Kidney (tissue), 14 donors: Measurements from ENCODE around the gene EPHB1. TPM values are rescaled to one million over a fixed set of nuclear protein-coding genes. Genes with fewer than 3 reads are reported as not detected.
"Not testable (repeated sequence)": the region's sequence is repeated elsewhere in the genome, so short reads cannot be mapped to it uniquely, and the experiment has no call there.

Experiments
- DNase-seq, 5 donors: peaks; one replicate each; pipeline ENCODE4 v3.0.0-alpha.2; 2013 to 2020
- FAIRE-seq: peaks from 2 replicates; lab custom pipeline; 2012; peaks lifted over from hg19 to GRCh38; lab: Jason Lieb, UNC
- H3K27ac ChIP-seq, 2 donors: one replicate each; pipeline ENCODE4 v1.7.0; 2013; ENCODE audit warnings: low read depth in 2 of 2, low read length in 2 of 2, inconsistent platforms in 1 of 2
- H3K27me3 ChIP-seq: one replicate; pipeline ENCODE4 v1.7.1; 2013; ENCODE audit warnings: low read length, inconsistent platforms; ENCODE audit not compliant: control insufficient read depth, insufficient read depth
- H3K36me3 ChIP-seq, 3 donors: one replicate each; pipeline versions ENCODE4 v1.7.0 to v1.7.1; 2013; ENCODE audit warnings: low read length in 3 of 3, control low read depth in 1 of 3, inconsistent platforms in 1 of 3; ENCODE audit not compliant: insufficient read depth in 3 of 3, control insufficient read depth in 2 of 3
- H3K4me1 ChIP-seq, 3 donors: one replicate each; pipeline versions ENCODE4 v1.7.0 to v1.7.1; 2013; ENCODE audit warnings: low read length in 3 of 3, inconsistent platforms in 1 of 3, low read depth in 1 of 3; ENCODE audit not compliant: control insufficient read depth in 2 of 3, insufficient read depth in 2 of 3
- H3K4me3 ChIP-seq, 3 donors: one replicate each; pipeline versions ENCODE4 v1.7.0 to v1.8.1; 2013; ENCODE audit warnings: low read length in 3 of 3, control low read depth in 1 of 3, inconsistent platforms in 1 of 3
- H3K9ac ChIP-seq, 3 donors: one replicate each; pipeline versions ENCODE4 v1.7.0 to v1.7.1; 2013; ENCODE audit warnings: low read length in 3 of 3, control low read depth in 1 of 3, inconsistent platforms in 1 of 3
- H3K9me3 ChIP-seq, 3 donors: one replicate each; pipeline versions ENCODE4 v1.7.0 to v1.7.1; 2013; ENCODE audit warnings: low read length in 3 of 3, control low read depth in 1 of 3, inconsistent platforms in 1 of 3; ENCODE audit not compliant: control insufficient read depth in 2 of 3, insufficient read depth in 1 of 3
- intact Hi-C: fragments of 100-400 bp; cut with DNase I; formaldehyde crosslinking; loops from one replicate; pipeline ENCODE4 v1.11.1; 2022
- polyA plus RNA-seq: library from polyadenylated mRNA; stranded (reverse); fragments of 350-450 nt; fragmentation: Illumina TruSeq; extraction: RNeasy Lipid Tissue Mini Kit (QIAGEN cat#74804); gene quantifications from one replicate; pipeline ENCODE4 v1.2.3, GENCODE V29; 2014; ENCODE audit warnings: low read depth, low replicate concordance; ENCODE audit not compliant: insufficient read depth
- total RNA-seq: library from RNA; stranded (reverse); fragmentation: NEBNext Ultra II Directional; extraction: Animal tissue kit (Norgen Biotek cat#: 25700); gene quantifications from one replicate; pipeline ENCODE4 v1.2.1, GENCODE V29; 2021
- TF ChIP-seq, protein P1 (sequence below): IDR thresholded peaks from 3 replicates; pipeline ENCODE4 v1.5.1; 2012; ENCODE audit warnings: mild to moderate bottlenecking, moderate library complexity, borderline replicate concordance; ENCODE audit not compliant: insufficient read depth; ENCODE audit errors: extremely low read depth
- donor health status: control.
- donor health status: control.
- donor health status: control.
- donor health status: control.
- donor health status: control.
- donor health status: DM: yes; HTN: yes; CAD: no.
- donor health status: Normal renal cell carcinoma (clear cell type).

Gene EPHB1
- total and polyA plus RNA-seq, 2 donors from 2014 or later = 0.39 to 3.2 TPM

DNA sequence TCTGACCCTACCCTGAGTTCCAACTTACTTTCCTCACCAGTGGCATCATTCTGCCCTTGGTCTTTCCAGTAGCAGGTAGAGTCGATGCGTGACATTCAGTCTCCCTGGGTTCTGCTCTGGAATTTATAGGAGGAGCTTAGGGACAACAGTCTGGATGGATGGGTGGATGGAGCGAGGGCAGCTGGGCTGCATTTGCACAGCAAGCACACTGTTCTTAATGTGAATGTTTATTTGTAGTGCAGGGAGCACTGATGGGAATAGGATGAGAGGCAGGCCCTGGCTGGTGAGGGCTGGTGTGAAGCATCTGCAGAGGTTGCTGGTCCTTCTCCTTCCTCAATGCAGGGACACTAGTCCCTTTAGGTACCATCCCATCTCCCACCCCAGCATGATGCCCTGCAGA is 176.2 kb downstream of the EPHB1 start:
- H3K27ac ChIP-seq = no peak overlapping the region
- no peak overlapping the region for H3K9ac ChIP-seq
- H3K9me3 ChIP-seq = no peaks in the 10 kb centered on the region
- H3K4me1 ChIP-seq = no peaks in the 10 kb centered on the region
- intact Hi-C loops = no loop called here
- no peaks in the 10 kb centered on the region for H3K36me3 ChIP-seq
- DNase-seq (no peak), FAIRE-seq (no peak)
- H3K4me3 ChIP-seq = no peak overlapping the region
- TF ChIP-seq, protein P1, sequence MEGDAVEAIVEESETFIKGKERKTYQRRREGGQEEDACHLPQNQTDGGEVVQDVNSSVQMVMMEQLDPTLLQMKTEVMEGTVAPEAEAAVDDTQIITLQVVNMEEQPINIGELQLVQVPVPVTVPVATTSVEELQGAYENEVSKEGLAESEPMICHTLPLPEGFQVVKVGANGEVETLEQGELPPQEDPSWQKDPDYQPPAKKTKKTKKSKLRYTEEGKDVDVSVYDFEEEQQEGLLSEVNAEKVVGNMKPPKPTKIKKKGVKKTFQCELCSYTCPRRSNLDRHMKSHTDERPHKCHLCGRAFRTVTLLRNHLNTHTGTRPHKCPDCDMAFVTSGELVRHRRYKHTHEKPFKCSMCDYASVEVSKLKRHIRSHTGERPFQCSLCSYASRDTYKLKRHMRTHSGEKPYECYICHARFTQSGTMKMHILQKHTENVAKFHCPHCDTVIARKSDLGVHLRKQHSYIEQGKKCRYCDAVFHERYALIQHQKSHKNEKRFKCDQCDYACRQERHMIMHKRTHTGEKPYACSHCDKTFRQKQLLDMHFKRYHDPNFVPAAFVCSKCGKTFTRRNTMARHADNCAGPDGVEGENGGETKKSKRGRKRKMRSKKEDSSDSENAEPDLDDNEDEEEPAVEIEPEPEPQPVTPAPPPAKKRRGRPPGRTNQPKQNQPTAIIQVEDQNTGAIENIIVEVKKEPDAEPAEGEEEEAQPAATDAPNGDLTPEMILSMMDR = no peak
- no peaks in the 10 kb centered on the region for H3K27me3 ChIP-seq

DNA sequence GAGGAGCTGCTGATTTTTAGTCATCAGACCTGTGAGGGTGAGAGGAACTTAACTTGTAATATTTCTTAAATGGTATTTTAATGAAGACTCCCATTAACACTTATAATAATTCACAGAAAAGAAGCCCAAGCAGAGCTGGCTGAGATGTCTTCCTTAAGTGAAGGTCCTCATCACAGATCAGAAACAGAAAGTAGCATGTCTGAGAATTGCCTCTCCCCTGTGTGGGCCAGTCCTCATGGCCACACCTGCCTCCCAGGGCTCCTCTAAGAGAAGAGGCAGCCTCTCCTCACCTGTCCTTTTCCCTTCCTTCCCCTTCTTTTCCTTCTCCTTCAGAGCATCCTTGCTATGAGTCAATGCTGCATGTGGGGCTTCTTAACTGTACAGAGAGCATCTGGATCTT is 176.8 kb downstream of the EPHB1 start:
- DNase-seq, H3K4me1 ChIP-seq, intact Hi-C loops, FAIRE-seq, H3K9me3 ChIP-seq, H3K27me3 ChIP-seq, H3K9ac ChIP-seq, H3K4me3 ChIP-seq, H3K27ac ChIP-seq, H3K36me3 ChIP-seq: not testable (repeated sequence)

DNA sequence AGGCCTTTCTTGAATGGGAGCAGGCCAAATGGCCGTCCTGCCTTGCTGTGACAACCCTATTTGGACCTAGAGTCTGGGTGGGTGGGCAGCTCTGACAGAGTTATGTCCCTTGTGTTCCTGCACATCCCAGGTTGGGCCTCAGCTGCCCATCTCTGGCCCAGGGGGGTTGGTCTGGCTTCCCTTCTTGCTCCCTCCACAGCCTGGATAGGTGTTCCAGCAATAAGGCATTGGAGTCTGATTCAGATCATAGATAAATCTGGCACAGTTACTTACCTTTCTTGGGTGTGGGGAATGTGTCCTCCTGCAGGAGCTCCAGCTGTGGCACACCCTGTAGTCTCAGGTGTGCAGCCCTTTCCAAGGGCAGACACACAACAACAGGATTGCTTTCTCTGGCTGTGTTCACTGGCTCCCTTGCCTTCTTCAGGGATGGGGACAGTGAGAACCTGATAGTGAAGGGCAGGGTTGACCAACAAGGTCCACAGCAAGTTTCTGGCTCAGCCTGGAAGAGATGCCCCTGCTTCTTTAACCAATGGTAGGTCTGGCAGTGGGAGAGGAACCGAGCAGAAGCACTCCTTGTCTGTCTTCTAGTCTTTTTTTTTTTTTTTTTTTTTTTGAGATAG is 177.9 kb downstream of the EPHB1 start:
- no peak overlapping the region for H3K9ac ChIP-seq
- H3K4me1 ChIP-seq = no peaks in the 10 kb centered on the region
- no peak for DNase-seq
- intact Hi-C loops = no loop called here
- TF ChIP-seq, protein P1 = no peak
- H3K36me3 ChIP-seq = no peaks in the 10 kb centered on the region
- H3K4me3 ChIP-seq = no peak overlapping the region
- FAIRE-seq = no peak
- H3K27ac ChIP-seq = no peak overlapping the region
- H3K27me3 ChIP-seq = no peaks in the 10 kb centered on the region
- H3K9me3 ChIP-seq = no peaks in the 10 kb centered on the region

DNA sequence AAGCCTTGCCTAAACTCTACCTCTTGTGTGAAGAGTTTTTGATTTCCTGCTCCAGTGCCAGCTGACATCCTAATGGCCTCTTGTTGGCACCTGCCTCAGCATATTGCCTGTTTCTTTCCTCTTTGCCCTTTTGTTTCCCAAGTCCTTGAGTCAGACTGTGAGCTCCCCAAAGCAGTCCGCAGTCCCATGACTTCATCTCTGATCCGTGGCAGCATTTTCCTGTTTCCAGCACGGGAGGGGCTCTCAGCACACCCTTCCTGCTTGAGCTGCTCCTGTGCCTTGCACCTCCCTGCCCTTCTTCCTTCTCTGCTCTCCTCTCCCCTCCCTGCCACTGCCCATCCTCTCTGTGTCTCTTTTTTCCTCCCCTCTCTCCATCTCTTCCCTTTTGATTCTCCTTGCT is 179.6 kb downstream of the EPHB1 start:
- no peak for DNase-seq

More for the DNA sequence above, 179.6 kb downstream of the EPHB1 start:
- H3K4me1 ChIP-seq = no peaks in the 10 kb centered on the region
- no peak for FAIRE-seq
- TF ChIP-seq, protein P1 = no peak
- H3K36me3 ChIP-seq = no peaks in the 10 kb centered on the region
- H3K27ac ChIP-seq = no peak overlapping the region
- H3K9me3 ChIP-seq = no peaks in the 10 kb centered on the region
- H3K4me3 ChIP-seq = no peak overlapping the region
- H3K27me3 ChIP-seq = no peaks in the 10 kb centered on the region
- H3K9ac ChIP-seq = no peak overlapping the region
- intact Hi-C loops = no loop called here
